Measurements from ENCODE around the gene RNF213.
"Not testable (repeated sequence)": the region's sequence is repeated elsewhere in the genome, so short reads cannot be mapped to it uniquely, and the experiment has no call there.

RNF213 gene

GRCh38 chr17:80295559-80295958 lies 34.9 kb downstream of the RNF213 start:
- DNase-seq, result no peak

GRCh38 chr17:80296221-80296620 lies 35.6 kb downstream of the RNF213 start:
- no peak for DNase-seq

- DNase-seq, result no peak
Measured at GRCh38 chr17:80297996-80298560, 37.4 kb downstream of the RNF213 start.

GRCh38 chr17:80299350-80300100 lies 38.9 kb downstream of the RNF213 start:
- DNase-seq, result not testable (repeated sequence)

- not testable (repeated sequence) for DNase-seq
Measured at GRCh38 chr17:80300756-80301155, 40.1 kb downstream of the RNF213 start.

- no peak for DNase-seq
Measured at GRCh38 chr17:80303824-80304223, 43.2 kb downstream of the RNF213 start.

GRCh38 chr17:80307994-80308691 lies 47.5 kb downstream of the RNF213 start:
- DNase-seq, result no peak

GRCh38 chr17:80308692-80309517 lies 48.3 kb downstream of the RNF213 start:
- no peak for DNase-seq

GRCh38 chr17:80311216-80311827 lies 50.7 kb downstream of the RNF213 start:
- no peak for DNase-seq

GRCh38 chr17:80312621-80313135 lies 52.0 kb downstream of the RNF213 start:
- no peak for DNase-seq

- DNase-seq, result no peak
Measured at GRCh38 chr17:80313160-80313829, 52.6 kb downstream of the RNF213 start.

GRCh38 chr17:80313946-80314345 lies 53.3 kb downstream of the RNF213 start:
- DNase-seq, result not testable (repeated sequence)

GRCh38 chr17:80315517-80316182 lies 55.0 kb downstream of the RNF213 start:
- no peak for DNase-seq

- no peak for DNase-seq
Measured at GRCh38 chr17:80316431-80316830, 55.8 kb downstream of the RNF213 start.

GRCh38 chr17:80316927-80317705 lies 56.5 kb downstream of the RNF213 start:
- DNase-seq, result no peak

GRCh38 chr17:80317706-80317980 lies 57.0 kb downstream of the RNF213 start:
- no peak for DNase-seq

GRCh38 chr17:80318166-80318565 lies 57.5 kb downstream of the RNF213 start:
- no peak for DNase-seq

GRCh38 chr17:80319262-80319998 lies 58.8 kb downstream of the RNF213 start:
- DNase-seq, result no peak

- no peak for DNase-seq
Measured at GRCh38 chr17:80319999-80320344, 59.3 kb downstream of the RNF213 start.

GRCh38 chr17:80320496-80320895 lies 59.8 kb downstream of the RNF213 start:
- DNase-seq, result no peak
